ENCODE measurements around the gene TMEM52.
"Not testable (repeated sequence)": the region's sequence is repeated elsewhere in the genome, so short reads cannot be mapped to it uniquely, and the experiment has no call there.

The TMEM52 gene

DNA sequence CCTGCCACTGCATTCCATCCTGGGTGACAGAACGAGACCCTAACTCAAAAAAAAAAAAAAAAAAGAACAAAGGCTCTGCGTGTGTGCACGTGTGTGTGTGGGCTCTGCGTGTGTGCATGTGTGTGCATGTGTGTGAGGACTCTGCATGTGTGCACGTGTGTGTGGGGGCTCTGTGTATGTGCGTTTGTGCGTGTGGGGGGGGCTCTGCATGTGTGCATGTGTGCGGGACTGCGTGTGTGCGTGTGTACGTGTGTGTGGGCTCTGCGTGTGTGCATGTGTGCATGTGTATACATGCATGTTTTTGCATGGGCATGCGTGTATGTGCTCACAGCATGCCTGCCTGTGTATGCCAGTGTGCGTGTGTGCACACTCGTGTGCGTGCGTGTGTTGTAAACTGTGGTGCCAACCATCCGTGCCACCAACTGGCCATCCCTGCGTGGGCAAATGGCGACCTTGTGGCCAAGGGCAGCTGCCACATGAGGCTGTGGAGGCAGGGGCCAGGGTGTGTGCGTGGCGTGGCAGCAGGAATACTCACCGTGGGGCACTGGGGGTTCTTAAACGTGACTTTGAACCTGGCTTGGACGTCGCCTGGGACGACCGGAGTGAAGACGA is 26.8 kb upstream of the TMEM52 start:
- no peak for DNase-seq (ENCODE audit: low spot score)

DNA sequence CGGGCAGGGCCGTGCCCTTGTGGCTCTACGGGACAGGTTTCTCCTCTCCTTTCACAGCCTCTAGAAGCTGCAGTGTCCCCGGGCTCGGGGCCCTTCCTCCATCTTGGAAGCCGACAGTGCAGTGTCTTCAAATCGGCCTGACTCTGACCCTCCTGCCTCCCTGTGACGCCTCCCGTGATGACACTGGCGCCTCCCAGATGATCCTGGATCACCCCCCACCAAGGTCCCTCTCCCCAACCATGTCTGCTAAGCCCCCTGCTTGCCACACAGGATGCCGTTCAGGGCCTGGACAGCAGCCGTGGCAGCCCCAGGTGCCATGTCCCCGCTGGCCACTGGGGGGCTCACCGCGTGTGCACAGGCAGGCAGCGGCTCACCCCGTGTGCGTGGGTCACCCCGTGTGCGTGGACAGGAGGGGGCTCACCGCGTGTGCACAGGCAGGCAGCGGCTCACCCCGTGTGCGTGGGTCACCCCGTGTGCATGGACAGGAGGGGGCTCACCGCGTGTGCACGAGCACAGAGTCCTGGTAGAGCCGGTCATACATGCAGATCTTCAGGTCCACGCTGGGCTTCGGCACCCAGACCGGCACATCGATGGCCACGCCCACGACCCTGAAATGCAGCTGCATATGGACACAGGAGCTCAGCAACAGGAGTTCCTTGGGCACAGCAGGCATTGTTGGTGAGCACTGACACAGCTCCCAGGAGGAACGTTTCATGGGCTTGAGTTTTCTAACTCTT is 24.9 kb upstream of the TMEM52 start:
- peak; percentile 72 for DNase-seq (ENCODE audit: low spot score)

DNA sequence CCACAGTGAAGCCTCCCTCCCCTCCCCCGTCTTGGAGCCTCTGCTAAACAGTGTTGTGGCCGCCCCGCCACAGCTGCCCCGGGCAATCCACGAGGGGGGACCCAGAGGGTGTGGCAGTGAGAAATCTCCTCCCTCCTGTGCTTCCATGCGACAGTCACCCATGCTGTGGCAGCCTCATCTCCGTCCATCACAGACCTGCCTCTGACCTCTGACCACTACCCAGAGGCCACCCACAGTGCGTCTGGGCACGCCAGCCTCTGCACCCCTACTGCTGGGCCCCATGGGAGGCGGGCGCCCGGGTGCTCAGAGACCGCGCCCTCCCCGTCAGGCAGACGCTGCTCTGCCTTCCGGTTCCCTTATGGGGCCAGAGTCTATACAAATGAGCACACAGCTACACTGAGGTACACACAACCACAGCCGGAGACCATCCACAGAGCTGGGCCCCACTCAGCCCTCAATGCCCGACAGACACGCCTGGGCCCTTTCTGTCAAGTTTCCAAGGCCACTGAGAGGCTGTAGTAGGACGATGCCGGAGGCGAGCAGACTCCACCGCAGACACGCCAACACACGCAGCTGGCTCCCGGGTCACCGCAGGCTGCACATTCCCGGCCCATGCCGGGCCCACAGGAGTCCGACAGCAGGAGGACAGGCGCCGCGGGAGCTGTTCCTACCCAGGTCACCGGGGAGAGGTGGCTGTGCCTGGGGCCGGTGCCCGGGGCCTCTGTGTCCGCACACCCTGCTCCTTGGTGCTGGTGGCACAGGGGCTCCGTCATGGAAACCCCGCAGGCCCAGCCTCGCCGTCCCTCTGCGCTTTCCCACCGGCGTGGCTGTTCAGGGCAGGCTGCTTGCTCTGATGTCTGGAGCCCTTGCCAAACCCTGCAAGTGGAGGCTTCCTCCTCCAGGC is 23.9 kb upstream of the TMEM52 start:
- peak; percentile 63 for DNase-seq (ENCODE audit: low spot score)

DNA sequence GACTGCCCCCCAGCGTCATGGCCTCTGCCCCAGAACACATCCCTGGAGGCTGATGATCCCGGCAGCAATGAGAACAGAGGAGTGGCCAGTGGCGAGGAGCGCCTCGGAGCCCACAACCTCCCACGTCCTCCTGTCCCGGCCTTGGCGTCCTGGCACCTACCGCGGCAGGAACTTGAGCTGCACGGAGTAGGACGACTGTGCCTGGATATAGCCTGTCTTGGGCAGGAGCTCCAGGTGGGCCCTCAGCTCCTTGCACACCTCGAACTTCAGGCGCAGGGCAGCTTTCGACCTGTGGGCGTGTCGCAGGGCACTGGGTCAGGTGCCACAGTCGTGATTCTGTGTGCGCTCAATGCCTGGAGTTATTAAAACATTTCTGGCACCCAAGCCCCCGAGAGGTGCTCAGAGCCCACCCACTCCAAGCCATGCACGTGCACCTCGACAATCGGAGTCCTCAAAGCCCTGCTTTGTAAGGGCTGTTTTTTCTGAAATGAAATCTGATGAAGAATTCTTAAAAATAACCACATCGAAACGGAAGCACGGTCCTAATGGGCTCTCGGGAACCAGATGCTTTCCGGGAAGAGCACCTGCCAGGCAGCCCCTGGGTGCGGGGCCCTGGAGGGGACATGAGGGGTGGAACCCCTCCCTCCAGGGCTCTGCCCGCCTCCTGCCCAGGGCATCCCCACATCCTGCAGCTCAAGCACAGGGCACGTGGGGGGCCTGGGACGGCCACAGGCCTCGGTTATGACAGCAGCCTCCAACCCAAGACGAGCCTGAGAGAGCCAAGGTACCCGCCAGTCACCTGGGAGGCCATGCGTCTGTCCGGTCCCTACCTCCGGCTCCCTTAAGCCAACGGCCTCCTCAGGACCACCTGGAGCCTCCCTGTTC is 23.0 kb upstream of the TMEM52 start:
- peak; percentile 57 for DNase-seq (ENCODE audit: low spot score)

DNA sequence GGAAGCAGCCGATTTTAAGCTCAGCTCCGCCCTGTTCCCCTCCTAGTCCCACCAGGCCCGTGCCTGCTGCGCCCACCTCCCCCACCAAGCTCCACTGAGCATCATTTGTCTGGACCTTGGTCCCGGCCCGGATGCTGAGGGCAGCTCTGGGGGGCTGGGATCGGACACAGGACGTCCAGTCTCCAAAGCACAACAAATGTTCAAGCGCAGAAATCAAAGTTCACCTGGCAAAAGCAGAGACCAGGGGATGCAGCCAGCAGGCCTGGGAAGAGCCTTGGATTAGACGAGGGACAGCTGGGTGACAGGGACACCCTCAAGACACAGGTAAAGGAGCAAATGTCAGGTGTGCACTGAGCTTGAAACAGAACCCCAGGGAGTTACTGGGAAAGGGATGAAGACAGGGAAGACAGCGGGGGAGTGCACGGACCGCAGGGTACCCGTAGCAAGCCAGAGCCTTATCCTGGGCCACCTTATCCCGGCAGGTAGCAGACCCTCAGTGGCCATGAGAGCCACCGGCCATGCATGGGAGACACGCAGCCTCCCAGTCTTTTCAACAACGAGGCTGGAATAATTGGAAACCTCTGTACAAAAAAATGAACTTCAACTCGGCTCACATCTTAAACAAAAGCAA is 22.2 kb upstream of the TMEM52 start:
- no peak for DNase-seq (ENCODE audit: low spot score)

DNA sequence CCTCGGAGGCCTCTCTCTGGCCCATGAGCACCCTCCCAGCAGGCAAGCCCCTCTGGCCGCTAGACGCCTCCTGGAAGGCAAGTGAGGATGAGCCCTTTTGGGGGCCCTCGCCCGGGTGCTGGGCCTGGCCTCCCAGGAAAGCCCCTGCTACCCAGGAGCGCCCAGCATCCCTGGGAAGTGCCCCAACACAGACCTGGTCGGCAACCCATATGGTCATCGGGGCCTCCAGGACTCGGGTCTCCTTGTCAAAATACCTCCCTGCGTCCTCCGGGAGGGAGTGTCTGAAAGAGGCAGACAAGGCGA is 21.0 kb upstream of the TMEM52 start:
- no peak for DNase-seq (ENCODE audit: low spot score)

DNA sequence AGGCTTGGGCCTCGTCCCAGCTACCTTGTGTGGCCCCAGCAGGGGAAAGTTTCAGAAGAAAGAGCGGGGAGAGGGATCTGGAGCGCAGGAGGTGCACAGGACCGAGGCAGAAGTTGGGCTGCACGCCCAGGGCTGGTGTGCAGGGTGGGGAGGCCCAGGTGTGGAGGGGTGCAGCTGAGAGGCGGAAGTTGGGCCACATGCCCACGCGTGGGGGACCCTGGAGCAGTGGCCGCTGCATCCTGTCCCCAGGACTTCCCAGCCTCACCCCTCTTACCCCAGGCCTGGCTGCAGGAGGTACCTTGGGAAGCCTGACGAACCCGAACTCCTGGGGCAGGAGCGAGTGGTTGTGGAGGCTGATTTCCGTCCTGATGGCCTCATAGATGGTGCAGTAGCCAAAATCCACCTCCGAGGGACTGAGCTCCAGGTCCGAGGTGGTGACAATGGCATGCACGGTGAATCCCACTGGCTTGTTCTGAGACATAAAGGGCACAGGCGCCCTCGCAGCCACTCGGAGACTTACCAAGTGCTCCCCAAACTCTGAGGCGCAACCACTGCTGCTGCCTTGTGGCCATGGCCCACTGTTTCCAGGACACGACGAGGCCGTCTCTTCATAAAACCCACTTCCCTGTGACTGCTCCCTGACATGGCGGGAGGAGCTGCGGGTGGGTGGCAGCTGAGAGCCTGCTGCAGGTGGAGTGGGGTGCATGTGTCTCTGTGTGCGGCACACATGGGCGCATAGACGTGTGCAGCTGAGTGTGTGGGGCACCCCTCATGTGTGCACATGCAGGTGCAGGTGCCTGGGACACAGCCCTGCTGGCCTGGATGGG is 20.4 kb upstream of the TMEM52 start:
- no peak for DNase-seq (ENCODE audit: low spot score)

DNA sequence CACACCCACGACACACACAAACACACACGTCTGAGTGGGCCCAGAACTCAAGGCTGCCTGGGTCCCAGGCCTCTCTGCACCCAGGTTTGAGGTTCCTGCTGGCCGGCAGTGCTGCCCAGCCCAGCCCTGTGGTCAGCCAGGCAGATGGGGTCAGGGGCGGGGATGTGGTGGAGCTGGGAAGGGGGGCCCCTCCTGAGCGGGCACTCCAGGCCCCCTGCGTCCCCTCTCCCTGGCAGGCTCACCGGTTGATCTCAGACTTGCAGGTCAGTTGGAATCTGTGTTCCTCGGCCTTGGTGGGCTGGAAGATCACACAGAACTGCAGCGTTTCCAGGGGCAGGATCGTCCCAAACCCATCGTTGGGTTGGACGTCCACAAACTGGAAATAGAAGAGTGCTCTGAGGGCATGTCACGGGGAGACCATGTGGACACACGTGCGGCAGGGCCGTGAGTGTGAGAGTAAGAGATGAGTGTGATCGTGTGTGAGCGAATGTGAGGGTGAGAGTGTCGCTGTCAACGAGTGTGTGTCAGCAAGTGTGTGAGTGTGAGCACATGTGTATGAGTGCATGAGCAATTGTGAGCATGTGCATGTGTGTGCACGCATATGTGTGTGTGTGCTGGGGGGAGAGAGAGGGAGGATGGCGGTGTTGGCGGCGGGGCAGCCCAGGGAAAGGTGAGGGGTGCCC is 19.7 kb upstream of the TMEM52 start:
- no peak for DNase-seq (ENCODE audit: low spot score)

DNA sequence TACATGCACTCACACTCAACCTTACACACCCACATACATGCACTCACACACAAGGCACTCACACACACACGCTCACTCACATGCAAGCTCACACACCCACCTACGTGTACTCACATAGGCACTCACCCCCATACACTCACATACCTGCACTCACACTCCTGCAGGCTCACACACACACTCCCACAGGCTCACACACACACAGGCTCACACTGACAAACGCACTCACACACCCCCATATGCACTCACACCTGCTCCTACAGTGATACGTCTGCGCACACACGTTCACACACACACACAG is 19.1 kb upstream of the TMEM52 start:
- no peak for DNase-seq (ENCODE audit: low spot score)

DNA sequence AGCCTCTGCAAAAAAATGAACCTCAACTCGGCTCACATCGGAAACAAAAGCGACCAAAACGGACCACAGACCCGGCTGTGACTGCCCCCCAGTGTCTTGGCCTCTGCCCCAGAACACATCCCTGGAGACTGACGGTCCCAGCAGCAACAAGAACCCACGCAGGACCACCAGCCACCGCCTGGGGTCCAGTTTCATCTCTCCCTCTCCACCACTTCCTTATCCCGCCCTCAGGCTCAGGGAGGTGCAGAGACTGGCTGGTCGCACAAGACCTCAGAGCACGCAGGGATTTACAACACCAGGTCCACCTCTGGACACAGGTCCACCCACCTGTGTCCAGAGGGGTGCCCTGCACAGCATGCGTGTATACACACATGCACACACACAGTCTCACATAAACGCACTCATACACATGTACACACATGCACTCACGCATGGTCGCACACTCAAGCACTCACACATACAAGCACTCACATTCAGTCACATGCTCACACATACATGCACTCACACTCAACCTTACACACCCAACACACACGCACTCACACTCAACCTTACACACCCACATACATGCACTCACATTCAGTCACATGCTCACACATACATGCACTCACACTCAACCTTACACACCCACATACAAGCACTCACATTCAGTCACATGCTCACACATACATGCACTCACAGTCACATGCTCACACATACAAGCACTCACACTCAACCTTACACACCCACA is 18.6 kb upstream of the TMEM52 start:
- no peak for DNase-seq (ENCODE audit: low spot score)

DNA sequence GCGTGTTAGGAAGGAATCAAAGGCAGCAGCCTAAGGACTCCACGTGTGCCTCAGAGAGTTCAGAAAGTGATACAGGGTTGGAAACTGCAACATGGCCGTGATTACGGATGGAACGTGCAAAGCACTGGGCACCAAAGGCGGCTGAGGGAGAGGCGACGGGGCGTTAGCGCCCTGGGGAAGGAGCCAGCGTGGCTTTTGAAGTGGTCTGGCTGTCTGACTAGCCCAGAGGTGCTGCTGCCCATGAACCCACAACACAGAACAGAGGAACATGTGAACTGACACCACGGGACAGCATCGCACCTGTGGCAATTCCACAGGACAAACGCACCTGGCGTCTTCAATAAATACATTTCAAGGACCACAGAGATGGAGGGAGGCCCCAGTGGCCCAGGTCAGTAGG is 18.0 kb upstream of the TMEM52 start:
- no peak for DNase-seq (ENCODE audit: low spot score)

DNA sequence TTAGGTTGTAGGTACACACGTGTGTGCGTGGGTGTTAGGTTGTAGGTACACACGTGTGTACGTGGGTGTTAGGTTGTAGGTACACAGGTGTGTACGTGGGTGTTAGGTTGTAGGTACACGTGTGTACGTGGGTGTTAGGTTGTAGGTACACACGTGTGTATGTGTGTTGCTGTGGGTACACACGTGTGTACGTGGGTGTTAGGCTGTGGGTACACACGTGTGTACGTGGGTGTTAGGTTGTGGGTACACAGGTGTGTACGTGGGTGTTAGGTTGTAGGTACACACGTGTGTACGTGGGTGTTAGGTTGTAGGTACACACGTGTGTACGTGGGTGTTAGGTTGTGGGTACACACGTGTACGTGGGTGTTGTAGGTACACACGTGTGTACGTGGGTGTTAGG is 15.8 kb upstream of the TMEM52 start:
- DNase-seq (ENCODE audit: low spot score), result not testable (repeated sequence)

DNA sequence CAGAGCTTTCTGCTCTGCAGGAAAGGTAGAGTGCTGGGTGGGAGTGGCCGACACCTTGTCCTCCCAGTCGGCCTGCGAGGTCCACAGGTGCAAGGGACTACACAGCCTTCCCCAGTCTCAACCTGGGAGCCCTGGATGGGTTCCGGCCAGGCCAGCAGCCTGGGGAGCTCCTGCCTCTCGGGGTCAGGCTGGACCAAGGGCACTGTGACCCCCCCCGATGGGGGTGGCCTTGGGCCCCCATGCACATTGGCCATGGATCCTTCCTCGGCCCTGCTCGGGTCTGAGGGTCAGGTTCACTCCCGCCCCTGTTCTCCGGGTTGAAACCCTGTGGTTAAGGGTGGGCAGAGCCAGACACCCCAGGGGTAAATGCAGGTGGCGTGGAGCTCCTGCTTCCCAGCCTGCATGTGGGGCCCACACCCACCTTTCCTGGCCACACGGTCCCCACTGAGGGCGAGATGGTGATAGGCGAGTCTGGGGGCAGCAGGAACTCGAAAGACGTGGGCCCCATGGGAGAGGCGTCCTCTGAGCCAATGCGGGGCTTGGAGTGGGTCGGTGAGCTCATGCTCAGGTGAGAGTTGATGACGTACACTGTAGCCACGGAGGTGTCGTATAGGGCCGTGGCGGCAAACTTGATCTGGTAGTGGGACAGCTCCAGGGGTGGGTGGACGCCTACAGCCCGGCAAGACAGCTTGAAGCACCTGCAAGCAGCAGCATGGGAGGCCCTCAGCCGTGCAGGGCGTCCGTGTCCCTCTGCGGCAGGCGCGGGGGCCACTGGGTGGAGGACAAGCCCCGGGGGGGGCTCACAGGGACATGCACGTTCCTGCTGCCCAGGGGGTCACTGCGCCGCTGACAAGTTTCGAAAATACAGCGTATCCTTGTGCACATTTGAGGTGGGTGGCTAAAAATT is 10.8 kb upstream of the TMEM52 start:
- peak; percentile 63 for DNase-seq (ENCODE audit: low spot score)

DNA sequence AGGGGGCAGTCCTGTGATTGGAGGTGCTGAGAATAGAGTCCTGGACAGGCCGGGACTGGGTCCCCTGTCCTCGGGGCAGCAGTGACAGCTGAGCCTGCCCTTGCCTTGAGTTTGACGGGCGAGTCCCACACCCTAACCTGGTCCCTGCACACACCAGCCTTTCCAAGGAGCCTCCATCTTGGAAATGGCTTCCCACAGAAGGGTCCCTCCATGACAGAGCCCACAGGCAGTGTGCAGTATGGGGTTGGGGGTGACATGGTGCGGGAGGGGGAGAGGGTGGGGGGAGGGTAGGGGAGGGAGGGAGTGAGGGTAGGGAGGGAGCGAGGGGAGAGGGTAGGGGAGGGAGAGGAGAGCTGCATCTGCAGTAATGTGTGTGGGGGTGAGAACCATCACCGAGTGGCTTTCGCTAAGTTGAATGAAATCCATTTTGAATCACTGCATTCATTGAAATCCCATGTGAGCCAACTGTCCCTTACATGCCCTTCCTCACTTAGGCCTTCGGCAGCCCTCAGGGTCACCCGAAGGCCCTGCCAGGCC is 10.1 kb upstream of the TMEM52 start:
- no peak for DNase-seq (ENCODE audit: low spot score)

DNA sequence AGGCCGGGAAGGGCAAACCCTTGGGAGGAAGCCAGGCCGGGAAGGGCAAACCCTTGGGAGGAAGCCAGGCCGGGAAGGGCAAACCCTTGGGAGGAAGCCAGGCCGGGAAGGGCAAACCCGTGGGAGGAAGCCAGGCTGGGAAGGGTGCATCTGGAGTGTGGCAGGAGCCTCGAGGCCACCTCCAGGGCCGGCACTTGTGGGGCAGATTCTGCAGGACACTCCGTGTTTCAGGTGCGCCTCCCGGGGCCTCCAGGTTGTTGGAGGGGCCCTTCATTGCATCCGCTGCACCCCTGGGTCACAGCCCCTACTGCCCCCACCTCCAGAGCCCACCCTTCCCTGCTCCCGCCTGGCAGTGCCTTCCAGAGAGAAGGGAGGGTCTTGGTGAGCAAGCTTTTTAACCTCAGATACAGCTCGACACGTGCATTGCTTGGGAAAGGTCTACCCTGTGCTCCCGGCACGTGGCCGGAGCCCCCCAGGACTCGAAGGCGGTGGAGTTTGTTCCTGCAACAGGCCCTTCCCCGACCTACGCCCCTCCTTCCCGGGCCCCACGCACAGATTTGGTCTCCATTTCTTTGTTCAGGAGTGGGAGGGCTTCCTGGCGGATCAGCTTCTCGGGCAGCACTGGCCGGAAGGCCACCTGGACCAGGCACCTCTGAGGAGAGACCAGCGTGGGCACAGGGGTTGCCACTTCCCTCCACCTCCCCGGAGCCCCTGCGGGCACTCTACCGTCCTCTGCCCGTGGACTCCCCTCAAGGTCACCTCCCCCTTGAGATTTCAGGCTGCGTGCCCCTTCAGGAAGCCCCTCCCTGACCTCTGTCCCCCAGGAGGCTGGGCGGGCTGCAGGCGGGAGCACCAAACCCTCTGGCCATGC is 9.4 kb upstream of the TMEM52 start:
- no peak for DNase-seq (ENCODE audit: low spot score)

DNA sequence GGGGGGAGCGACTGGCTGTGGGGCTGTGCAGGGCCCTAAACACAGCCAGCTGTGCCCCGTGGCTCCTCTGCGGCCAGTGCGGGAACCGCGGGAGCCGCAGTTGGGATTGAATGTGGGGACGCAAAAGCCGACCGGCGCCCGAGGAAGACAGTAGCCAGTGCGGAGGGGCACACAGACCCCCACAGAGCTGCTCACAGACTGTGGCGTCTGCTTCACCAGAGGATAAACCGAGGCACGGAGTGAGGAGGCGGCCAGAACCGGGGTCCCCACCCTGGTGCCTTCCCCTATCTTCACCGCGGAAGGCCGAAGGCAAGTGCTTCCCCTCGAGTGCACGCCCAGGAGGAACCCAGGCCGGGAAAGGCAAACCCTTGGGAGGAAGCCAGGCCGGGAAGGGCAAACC is 8.7 kb upstream of the TMEM52 start:
- no peak for DNase-seq (ENCODE audit: low spot score)

Measured in left forelimb (tissue), 1 donor.